Measurements from ENCODE around the gene RAD51AP2.
"Not testable (repeated sequence)": the region's sequence is repeated elsewhere in the genome, so short reads cannot be mapped to it uniquely, and the experiment has no call there.

RAD51AP2 gene

GRCh38 chr2:17518212-17519154, at the start of gene RAD51AP2:
Gene RAD51AP2 (minus strand): TSS chr2:17518440. CDS start chr2:17518415, 25 bp downstream.
- no peak for DNase-seq (ENCODE audit: low read depth in 2 of 2)

- DNase-seq (ENCODE audit: low read depth in 2 of 2), result not testable (repeated sequence)
These were observed 47.5 kb upstream of the RAD51AP2 start for GRCh38 chr2:17565726-17566125.

- no peak for DNase-seq (ENCODE audit: low read depth in 2 of 2)
These were observed 40.6 kb upstream of the RAD51AP2 start for GRCh38 chr2:17558878-17559277.

GRCh38 chr2:17558053-17558452, 39.8 kb upstream of the RAD51AP2 start:
- no peak for DNase-seq (ENCODE audit: low read depth in 2 of 2)

GRCh38 chr2:17557596-17557995, 39.4 kb upstream of the RAD51AP2 start:
- no peak for DNase-seq (ENCODE audit: low read depth in 2 of 2)

GRCh38 chr2:17555150-17555549, 36.9 kb upstream of the RAD51AP2 start:
- no peak for DNase-seq (ENCODE audit: low read depth in 2 of 2)

- no peak for DNase-seq (ENCODE audit: low read depth in 2 of 2)
These were observed 32.7 kb upstream of the RAD51AP2 start for GRCh38 chr2:17550907-17551306.

GRCh38 chr2:17547737-17548136, 29.5 kb upstream of the RAD51AP2 start:
- DNase-seq (ENCODE audit: low read depth in 2 of 2), result no peak

GRCh38 chr2:17547237-17547636, 29.0 kb upstream of the RAD51AP2 start:
- DNase-seq (ENCODE audit: low read depth in 2 of 2), result no peak

- no peak for DNase-seq (ENCODE audit: low read depth in 2 of 2)
These were observed 27.7 kb upstream of the RAD51AP2 start for GRCh38 chr2:17545680-17546613.

- no peak for DNase-seq (ENCODE audit: low read depth in 2 of 2)
These were observed 26.0 kb upstream of the RAD51AP2 start for GRCh38 chr2:17544256-17544655.

- no peak for DNase-seq (ENCODE audit: low read depth in 2 of 2)
These were observed 25.6 kb upstream of the RAD51AP2 start for GRCh38 chr2:17543848-17544247.

- DNase-seq (ENCODE audit: low read depth in 2 of 2), result no peak
These were observed 25.0 kb upstream of the RAD51AP2 start for GRCh38 chr2:17543131-17543660.

GRCh38 chr2:17542471-17542870, 24.2 kb upstream of the RAD51AP2 start:
- no peak for DNase-seq (ENCODE audit: low read depth in 2 of 2)

- no peak for DNase-seq (ENCODE audit: low read depth in 2 of 2)
These were observed 23.3 kb upstream of the RAD51AP2 start for GRCh38 chr2:17541531-17541950.

GRCh38 chr2:17540813-17541530, 22.7 kb upstream of the RAD51AP2 start:
- DNase-seq (ENCODE audit: low read depth in 2 of 2), result no peak

GRCh38 chr2:17540093-17540812, 22.0 kb upstream of the RAD51AP2 start, which contains the start of gene VSNL1:
Gene VSNL1 (plus strand): TSS chr2:17540696. CDS start chr2:17592075, 51,379 bp downstream.
- DNase-seq (ENCODE audit: low read depth in 2 of 2), result no peak

- DNase-seq (ENCODE audit: low read depth in 2 of 2), result no peak
These were observed 21.4 kb upstream of the RAD51AP2 start for GRCh38 chr2:17539611-17540092.

GRCh38 chr2:17538844-17539554, 20.8 kb upstream of the RAD51AP2 start:
- no peak for DNase-seq (ENCODE audit: low read depth in 2 of 2)

Measured in stimulated activated CD4-positive, alpha-beta T cell treated with anti-CD3 and anti-CD28 coated beads, Interleukin-1b, Interleukin-23, amount 100 ng/mL, for 1 hour (primary cell).